Brain microvascular endothelial cell (primary cell): ENCODE results near the gene SUCLA2.
"Not testable (repeated sequence)": the region's sequence is repeated elsewhere in the genome, so short reads cannot be mapped to it uniquely, and the experiment has no call there.

Experiments used
- DNase-seq: peaks from one replicate; pipeline ENCODE4 v3.0.0-alpha.2; 2020
- H3K27ac ChIP-seq: fragments of 250-450 bp; sonication (Bioruptor Pico); 2 replicates; pipeline ENCODE4 v1.5.1; 2020; ENCODE audit warnings: mild to moderate bottlenecking, moderate library complexity
- H3K27me3 ChIP-seq: fragments of 250-450 bp; sonication (Bioruptor Pico); replicated peaks from 2 replicates; pipeline ENCODE4 v1.5.1; 2020; ENCODE audit warnings: mild to moderate bottlenecking
- H3K36me3 ChIP-seq: fragments of 250-450 bp; sonication (Bioruptor Pico); replicated peaks from 2 replicates; pipeline ENCODE4 v1.5.1; 2020; ENCODE audit warnings: mild to moderate bottlenecking
- H3K4me3 ChIP-seq: 2 replicates; pipeline ENCODE4 v1.5.1; 2011; ENCODE audit warnings: low read depth, mild to moderate bottlenecking, control low read depth, low read length, moderate library complexity
- in situ Hi-C: cut with HindIII; loops from 2 replicates; pipeline ENCODE4 v1.10.0; 2017; ENCODE audit warnings: low sequenced_read_pairs, low pct_ligation_motif_present
- TF ChIP-seq, protein P1 (sequence below): IDR thresholded peaks from 2 replicates; pipeline ENCODE4 v1.5.1; 2011; ENCODE audit warnings: low read depth, mild to moderate bottlenecking, moderate library complexity, low read length, control low read depth, inconsistent platforms; ENCODE audit errors: missing control alignments

The SUCLA2 gene

DNA sequence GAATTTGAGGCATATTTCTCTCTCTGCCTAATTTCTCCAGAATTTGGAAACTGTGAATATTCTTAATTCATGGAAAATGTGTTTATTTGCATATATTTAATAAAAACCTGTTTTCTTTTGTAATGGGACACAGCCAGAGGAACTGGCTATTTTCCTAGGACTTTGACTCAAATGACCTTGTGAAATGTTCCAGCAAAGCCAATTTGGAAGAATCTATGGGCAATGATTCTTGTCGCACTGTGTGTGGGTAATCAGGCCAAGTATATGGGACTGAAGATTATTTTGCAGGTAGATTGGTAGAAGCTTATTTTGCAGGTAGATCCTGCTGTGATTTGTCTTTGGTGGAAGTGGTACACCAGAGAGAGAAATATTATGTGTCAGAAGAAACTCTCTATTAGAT is 38.8 kb downstream of the SUCLA2 start:
- no peak overlapping the region for H3K27ac ChIP-seq
- no peaks in the 10 kb centered on the region for H3K27me3 ChIP-seq
- DNase-seq: no peak
- peaks cover 5% of the 10 kb centered on the region for H3K36me3 ChIP-seq
- TF ChIP-seq, protein P1, sequence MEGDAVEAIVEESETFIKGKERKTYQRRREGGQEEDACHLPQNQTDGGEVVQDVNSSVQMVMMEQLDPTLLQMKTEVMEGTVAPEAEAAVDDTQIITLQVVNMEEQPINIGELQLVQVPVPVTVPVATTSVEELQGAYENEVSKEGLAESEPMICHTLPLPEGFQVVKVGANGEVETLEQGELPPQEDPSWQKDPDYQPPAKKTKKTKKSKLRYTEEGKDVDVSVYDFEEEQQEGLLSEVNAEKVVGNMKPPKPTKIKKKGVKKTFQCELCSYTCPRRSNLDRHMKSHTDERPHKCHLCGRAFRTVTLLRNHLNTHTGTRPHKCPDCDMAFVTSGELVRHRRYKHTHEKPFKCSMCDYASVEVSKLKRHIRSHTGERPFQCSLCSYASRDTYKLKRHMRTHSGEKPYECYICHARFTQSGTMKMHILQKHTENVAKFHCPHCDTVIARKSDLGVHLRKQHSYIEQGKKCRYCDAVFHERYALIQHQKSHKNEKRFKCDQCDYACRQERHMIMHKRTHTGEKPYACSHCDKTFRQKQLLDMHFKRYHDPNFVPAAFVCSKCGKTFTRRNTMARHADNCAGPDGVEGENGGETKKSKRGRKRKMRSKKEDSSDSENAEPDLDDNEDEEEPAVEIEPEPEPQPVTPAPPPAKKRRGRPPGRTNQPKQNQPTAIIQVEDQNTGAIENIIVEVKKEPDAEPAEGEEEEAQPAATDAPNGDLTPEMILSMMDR: no peak
- no peak overlapping the region for H3K4me3 ChIP-seq
- in situ Hi-C loops: no loop called here

DNA sequence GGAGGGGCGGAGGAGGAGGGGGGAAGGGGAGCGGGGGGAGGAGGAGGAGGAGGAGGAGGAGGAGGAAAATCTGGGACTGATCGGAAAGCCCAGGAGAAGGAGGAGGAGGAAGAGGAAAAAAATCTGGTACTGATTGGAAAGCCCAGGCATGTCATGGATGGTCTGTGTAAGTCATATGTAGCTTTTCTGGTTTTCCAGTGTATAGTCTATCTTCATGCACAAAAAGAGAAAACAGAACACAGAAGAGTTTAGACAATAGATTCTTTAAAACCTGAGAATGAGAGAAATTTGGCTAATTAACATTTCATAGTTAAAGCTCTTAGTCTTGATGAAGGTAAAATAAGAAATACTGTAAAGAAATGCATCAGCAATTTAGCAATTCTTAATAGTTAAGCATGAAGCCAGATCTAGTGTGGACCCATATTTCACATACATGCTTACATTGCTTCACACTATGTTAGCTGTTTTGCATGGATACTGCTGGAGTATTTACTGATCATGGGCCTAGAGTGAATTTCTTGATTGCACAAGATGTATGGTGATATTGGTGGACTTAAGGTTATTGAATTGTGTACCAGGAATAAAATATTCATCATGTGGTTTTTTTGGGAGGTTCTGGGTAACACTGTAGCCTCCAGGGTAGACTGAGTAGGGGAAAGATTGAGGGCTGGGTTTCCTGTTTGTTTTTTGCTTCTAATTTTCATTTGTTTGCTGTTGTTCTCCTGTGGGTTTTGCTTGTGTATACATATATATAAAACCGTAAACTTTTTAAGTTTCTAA is 41.4 kb downstream of the SUCLA2 start:
- peaks cover 10% of the 10 kb centered on the region for H3K36me3 ChIP-seq

DNA sequence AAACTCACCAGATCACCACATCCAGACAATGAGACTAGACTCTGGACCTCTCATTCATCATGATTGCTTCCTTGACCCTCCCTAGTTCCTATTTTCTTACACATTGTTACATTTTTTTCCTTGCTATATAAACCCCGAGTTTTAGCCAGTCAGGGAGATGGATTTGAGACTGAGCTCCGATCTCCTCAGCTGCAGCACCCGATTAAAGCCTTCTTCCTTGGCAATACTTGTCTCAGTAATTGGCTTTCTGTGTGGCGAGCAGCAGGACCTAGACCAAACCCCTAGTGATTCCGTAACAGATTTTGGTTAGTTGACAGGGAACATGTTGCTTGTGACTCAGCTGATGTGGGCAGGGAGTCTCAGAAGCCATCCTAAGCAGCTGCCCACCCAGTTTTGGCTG is 44.0 kb downstream of the SUCLA2 start:
- in situ Hi-C loops: no loop called here
- Histone ChIP-seq H3K36me3 (peaks cover 10% of the 10 kb centered on the region), H3K27ac (no peak overlapping the region), H3K4me3 (no peak overlapping the region), H3K27me3 (no peaks in the 10 kb centered on the region)
- no peak for DNase-seq
- TF ChIP-seq, protein P1: no peak

More for the DNA sequence above, 41.4 kb downstream of the SUCLA2 start:
- H3K4me3 ChIP-seq: no peak overlapping the region
- in situ Hi-C loops: no loop called here
- H3K27ac ChIP-seq: no peak overlapping the region
- no peaks in the 10 kb centered on the region for H3K27me3 ChIP-seq
- TF ChIP-seq, protein P1: no peak
- DNase-seq: no peak

DNA sequence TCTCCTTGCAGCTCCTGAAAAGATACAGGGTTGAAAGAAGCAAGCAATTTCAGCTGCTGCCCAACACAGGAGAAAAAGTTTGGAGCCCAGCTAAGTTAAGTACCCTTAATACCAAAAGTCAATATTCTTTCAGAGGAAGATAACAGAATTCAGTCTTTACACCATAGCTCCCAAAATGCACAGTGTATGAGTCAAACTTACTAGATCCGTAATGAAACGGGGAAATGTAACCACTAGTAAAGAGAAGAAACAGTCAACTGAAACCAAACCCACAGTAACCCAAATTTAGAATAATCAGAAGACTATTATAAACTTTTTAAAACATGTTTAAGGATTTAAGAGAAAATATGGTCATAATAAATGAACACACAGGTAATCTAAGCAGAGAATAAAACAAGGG is 45.2 kb downstream of the SUCLA2 start:
- Histone ChIP-seq H3K36me3 (peaks cover 10% of the 10 kb centered on the region), H3K4me3 (no peak overlapping the region), H3K27me3 (no peaks in the 10 kb centered on the region), H3K27ac (no peak overlapping the region)
- no peak for DNase-seq
- in situ Hi-C loops: no loop called here
- TF ChIP-seq, protein P1: no peak

DNA sequence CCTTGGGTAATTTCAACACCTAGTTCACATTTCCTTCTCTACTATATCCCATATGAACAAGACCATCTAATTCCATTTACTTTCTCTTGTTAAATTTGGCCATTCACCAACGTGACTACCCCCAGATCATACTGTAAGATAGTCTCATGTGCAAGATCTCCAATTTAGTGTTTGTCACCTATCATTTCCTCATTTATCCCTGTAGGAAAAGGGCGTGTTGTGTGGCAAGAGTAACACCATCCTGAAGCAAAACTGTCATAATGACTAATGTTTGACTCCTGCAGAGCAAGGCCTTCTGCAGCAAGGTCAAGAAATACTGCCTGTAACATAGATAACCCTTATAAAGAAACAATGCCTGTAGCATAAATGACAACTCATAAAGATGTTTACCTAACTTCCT is 51.3 kb downstream of the SUCLA2 start:
- H3K4me3 ChIP-seq: no peak overlapping the region
- DNase-seq: no peak
- in situ Hi-C loops: no loop called here
- no peaks in the 10 kb centered on the region for H3K27me3 ChIP-seq
- H3K36me3 ChIP-seq: peaks cover 4% of the 10 kb centered on the region
- H3K27ac ChIP-seq: no peak overlapping the region
- TF ChIP-seq, protein P1: no peak

DNA sequence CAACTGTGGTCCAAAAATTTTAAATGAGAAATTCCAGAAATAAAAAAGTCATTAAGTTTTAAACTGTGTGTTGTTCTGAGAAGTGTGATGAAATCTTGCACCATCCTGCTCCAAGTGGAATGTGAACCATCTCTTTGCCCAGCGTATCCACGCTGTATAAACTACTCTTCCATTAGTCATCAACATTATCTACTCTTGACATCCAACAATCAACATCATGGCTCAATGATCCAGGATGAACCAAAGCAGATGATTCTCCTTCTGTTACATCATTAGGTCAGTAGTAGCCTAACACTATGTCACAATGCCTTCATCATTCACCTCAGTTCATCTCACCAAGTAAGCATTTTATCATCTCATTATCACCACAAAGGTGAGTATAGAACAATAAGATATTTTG is 55.3 kb downstream of the SUCLA2 start:
- peak; percentile 90 for DNase-seq
- Histone ChIP-seq H3K4me3 (no peak overlapping the region), H3K27ac (peak overlapping the region; percentile 72), H3K36me3 (peaks cover 7% of the 10 kb centered on the region), H3K27me3 (no peaks in the 10 kb centered on the region)
- TF ChIP-seq, protein P1: no peak
- in situ Hi-C loops: no loop called here

DNA sequence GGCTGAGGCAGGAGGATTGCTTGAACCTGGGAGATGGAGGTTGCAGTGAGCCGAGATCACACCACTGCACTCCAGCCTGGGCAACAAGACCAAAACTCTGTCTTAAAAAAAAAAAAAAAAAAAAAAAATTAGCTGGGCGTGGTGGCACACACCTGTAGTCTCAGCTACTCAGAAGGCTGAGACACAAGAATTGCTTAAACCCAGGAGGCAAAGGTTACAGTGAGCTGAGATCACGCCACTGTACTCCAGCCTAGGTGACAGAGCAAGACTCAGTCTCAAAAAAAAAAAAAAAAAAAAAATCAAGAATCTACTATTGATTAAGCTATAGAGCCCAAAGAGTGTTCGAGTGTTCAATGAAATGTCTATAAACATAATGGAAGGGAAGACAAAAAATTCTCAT is 55.9 kb downstream of the SUCLA2 start:
- H3K36me3 ChIP-seq, H3K4me3 ChIP-seq, DNase-seq, in situ Hi-C loops, H3K27me3 ChIP-seq: not testable (repeated sequence)
- peak overlapping the region; percentile 72 for H3K27ac ChIP-seq
